Fibroblast of skin of scalp (primary cell): ENCODE results near the gene XXYLT1.

ENCODE experiments used
- DNase-seq: peaks from one replicate; pipeline ENCODE4 v3.0.0-alpha.2; 2013

Gene XXYLT1

DNA sequence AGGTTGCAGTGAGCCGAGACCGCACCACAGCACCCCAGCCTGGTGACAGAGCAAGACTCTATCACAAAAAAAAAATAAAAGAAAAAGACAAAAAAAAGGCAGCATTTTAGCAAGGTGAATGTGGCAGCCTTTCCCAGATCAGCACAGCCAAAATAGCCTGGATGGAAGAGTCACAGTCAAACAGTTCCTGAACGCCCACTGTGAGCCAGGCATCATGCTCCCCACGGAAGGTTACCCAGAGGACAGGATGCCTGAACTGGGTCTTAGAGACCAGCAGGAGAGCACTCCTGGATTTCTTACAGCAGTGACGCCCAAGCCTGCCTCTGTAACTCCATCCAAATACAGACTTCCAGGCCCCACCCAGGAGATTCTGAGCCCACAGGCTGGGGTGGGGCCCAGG, 4.5 kb downstream of the XXYLT1 start:
- DNase-seq: no peak

DNA sequence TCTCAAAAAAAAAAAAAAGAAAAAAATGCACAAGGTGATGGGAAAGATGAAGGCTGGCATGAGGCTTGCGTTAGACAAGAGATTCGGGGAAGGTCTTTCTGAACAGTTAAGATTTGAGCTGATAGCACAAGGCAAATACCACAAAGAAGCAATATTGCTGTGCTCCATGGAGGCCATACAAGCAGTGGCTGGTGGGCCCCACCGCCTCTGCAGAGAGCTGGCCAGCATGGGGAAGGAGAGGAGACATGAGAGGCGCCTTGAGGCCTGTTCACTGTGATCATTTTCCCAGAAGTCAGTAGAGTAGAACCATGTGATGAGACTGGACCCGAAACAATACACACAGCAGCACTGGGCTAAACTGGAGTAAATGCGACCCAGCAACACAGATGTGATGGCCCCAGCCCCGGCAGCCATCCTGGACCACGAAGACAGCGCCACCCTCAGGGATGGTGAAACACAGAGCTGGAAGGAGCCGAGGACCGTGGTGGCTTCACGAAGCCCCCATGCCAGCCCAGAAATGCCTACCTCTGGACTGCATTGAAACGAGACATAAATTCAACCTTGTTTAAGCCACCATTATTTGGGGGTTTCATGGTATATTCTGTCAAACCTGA, 5.5 kb downstream of the XXYLT1 start:
- DNase-seq: no peak

- no peak for DNase-seq
Observed at GRCh38 chr3:195263925-195264600, 6.9 kb downstream of the XXYLT1 start.

- no peak for DNase-seq
Observed at GRCh38 chr3:195263193-195263924, 7.6 kb downstream of the XXYLT1 start.

DNA sequence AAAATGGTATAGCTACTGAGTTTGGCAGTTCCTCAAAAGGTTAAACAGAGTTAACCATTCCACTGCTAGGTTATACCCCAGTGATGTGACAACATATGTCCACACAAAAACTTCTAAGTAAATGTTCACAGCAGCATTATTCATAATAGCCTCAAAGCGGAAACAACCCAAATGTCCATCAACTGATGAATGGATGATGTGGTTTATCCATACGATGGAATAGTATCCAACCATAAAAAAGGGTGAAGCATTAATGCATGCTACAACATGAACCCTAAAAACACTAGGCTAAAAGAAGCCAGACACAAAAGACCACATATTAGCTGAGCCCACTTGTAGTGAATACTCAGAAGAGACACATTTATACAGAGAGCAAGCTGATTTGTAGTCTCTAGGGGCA, 9.0 kb downstream of the XXYLT1 start:
- DNase-seq: no peak

GRCh38 chr3:195260280-195260905, 10.6 kb downstream of the XXYLT1 start:
- no peak for DNase-seq

DNA sequence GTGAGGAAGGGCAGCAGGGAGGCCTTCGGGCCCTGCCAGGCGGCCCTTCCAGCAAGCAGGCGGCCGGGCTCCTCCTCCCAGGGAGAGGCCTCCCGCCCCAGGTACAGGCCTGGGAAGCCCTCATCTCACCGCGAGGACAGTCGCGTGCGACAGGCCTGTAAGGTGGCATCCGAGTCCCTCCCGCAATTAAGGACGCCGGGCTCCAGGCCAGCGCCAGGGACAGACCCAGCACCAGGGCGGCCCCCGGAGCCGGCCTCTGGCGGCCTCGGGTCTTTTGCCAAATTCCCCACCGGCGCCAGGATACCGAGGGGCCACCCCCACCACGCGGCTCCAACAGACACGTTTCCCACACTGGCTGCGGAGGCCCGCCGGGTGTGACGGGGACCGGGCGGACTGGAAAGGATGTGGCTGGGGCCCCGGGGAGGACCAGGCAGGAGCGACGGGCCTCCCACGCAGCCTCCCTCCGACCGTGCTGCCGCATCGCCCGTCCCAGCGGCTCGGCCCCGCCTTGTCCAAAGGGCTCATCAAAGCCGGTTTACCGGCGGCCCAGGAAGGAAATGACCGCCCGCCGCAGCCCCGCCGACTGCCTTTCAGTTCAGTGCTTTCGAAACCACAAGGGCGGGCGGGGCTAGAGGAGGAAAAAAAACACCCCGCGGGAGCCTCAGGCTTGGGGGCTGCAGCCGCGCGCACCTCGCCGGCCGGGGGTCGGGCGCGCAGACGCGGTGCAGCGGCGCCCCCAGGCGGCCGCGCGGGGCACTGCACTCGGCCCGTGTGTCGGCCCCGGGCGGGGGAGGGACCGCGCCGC, 11.3 kb downstream of the XXYLT1 start:
- peak; percentile 95 for DNase-seq

DNA sequence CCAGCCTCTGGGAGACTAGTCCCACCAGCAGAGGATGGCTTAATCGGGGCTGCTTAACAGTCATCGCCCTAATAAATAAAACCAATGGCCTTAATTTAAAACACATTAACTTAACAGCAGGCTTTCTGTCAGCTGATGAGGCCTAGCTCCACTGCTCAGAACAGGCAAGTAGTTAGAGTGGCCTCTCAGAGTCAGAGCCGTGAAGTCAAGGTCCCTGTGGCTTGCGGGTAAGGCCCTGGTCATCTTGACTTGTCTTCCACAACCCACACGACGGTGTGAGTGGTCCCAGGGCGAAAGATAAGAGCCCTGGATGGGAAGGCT, 11.8 kb downstream of the XXYLT1 start:
- DNase-seq: peak; percentile 66

GRCh38 chr3:195258449-195259153, 12.4 kb downstream of the XXYLT1 start:
- DNase-seq: no peak

- DNase-seq: no peak
Observed at GRCh38 chr3:195257454-195258448, 13.2 kb downstream of the XXYLT1 start.

GRCh38 chr3:195256639-195257453, 14.1 kb downstream of the XXYLT1 start:
- DNase-seq: no peak

DNA sequence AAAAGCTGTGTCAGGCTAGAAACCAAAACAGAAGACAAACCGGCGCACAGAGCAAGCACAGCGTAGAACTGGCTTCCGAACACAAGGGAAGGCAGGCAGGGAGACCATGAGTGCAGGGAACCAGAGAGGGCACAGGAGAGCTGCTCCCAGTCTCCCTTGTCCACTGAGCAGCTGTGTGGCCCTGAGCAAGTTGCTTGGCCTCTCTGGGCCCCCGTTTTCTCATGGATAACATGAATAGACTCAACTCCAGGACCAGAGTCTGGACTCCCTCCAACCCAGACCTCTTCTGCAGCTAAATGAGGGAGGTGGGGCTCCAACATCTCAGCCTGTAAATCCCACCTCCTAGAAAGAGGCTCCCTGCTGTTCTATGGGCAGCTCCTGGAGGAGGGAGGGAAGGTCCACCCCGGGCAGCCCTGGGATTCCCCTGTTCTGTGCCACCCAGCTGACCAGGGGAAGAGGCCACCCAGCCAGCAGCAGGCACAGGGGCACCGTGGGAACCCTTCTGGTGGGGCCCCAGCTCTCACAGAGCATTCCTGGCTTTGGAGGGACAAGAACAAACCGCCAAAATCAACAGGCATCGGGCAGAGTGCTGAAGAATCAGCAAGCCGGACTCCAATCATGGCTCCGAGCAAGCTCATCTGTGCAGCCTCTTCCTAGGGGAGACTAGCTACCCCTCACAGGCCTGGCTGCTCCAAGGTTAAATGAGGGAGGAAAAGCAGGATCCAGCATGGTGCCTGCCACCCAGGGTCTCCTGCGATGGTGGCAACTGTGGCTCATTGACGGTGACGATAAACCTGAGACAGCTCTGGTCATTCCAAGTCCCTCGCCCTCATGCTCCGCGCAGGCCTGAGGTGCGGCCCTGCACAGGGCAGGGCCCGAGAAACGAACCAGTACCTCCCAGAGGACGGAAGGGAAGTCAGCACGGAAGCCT, 15.1 kb downstream of the XXYLT1 start:
- peak; percentile 35 for DNase-seq

- no peak for DNase-seq
Observed at GRCh38 chr3:195255176-195255500, 15.8 kb downstream of the XXYLT1 start.

DNA sequence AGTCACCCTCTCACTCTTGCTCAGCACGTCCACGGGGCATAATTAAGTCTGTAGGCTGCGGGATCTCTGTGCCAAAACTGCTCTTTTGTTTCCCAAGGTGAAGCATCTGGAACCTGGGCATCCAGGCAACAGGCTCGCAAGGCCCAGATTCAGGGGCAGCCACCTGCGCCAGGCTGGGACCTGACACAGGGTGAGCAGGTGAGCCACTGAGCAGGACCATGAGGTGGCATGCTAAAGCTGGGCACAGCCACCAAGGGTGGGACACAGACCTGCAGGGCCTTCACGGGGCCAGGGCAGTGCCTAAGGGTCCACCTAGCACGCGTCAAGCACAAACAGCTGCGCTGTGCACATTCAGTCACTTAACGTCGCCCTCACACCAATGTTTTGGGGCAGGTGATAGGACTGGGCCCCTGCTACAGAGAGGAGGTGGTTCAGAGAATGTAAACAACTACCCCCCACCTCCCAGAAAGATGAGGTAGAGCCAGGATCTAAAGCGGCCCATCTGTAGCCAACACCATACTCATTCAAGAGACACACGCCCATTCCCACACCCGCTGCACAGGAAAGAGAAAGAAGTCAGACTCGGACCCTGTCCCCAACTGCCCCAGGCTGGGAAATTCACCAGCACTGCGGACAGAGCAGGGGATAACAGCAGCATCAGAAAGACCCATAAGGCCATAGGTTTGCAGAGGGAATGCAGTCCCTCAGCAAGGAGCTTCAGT, 16.3 kb downstream of the XXYLT1 start:
- DNase-seq: no peak

DNA sequence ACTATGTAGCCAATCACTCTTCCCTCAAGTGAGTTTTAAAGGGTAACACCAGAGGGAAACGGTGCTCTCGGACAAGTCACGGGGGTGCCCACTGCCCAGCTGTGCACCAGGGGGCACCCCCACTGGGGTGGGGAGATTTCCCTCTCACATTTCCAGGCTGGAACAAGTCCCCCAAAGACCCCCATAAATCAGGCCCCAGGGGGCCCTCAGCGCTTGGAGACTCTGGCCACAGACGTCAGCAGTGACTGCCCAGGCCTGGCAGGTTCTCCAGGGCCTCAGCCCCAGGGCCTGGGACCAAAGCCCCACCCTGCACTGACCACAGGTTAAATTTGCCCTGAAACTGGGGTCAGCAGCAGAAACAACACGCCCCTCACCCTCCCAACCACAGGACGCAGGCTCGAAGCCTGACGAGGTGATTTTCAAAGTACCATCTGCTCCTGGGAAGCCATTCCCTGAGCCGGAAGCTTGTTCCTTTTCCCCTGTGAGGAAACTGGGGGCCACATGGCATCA, 17.0 kb downstream of the XXYLT1 start:
- DNase-seq: no peak

- DNase-seq: no peak
Observed at GRCh38 chr3:195251336-195252065, 19.5 kb downstream of the XXYLT1 start.
